ENCODE data around the gene ARRB2. TPM values are rescaled to one million over a fixed set of nuclear protein-coding genes. Genes with fewer than 3 reads are reported as not detected.
"Not testable (repeated sequence)": the region's sequence is repeated elsewhere in the genome, so short reads cannot be mapped to it uniquely, and the experiment has no call there.

ARRB2 gene
- total RNA-seq = 28.3 TPM
- long read RNA-seq, transcript ARRB2-216 (14 exons, 1,348 nt) = minor isoform, 5 of 16 reads
- long read RNA-seq, transcript ARRB2-201 (15 exons, 1,895 nt) = major isoform, 6 of 16 reads
- long read RNA-seq, partial matches to known transcripts = 2 of 16 reads
- long read RNA-seq, other reads (novel, unspliced or antisense) = 3 of 16 reads

GRCh38 chr17:4709794-4710692 lies at the start of gene ARRB2:
TSS of gene ARRB2 (plus strand) at chr17:4710632. CDS start at chr17:4710722, 90 bp downstream.
- DNase-seq (ENCODE audit: missing footprints) = peak; percentile 100
- ATAC-seq = peak; percentile 97
- intact Hi-C loops (cut with DNase I) = loop anchor here (1.0 to 10.0 kb wide), 3 partner anchors 21 to 175 kb away; partner anchors contain the start of gene MED11

GRCh38 chr17:4663711-4664110 lies 46.7 kb upstream of the ARRB2 start:
- no peak for DNase-seq (ENCODE audit: missing footprints)
- intact Hi-C loops (cut with DNase I) = no loop called here
- ATAC-seq = no peak

- intact Hi-C loops (cut with DNase I) = no loop called here
- ATAC-seq (no peak), DNase-seq (ENCODE audit: missing footprints) (no peak)
These were observed 46.2 kb upstream of the ARRB2 start for GRCh38 chr17:4664230-4664629.

- DNase-seq (ENCODE audit: missing footprints) = no peak
- ATAC-seq = no peak
- intact Hi-C loops (cut with DNase I) = no loop called here
These were observed 45.4 kb upstream of the ARRB2 start for GRCh38 chr17:4665027-4665426.

- DNase-seq (ENCODE audit: missing footprints) (no peak), ATAC-seq (no peak)
- intact Hi-C loops (cut with DNase I) = no loop called here
These were observed 44.1 kb upstream of the ARRB2 start for GRCh38 chr17:4666296-4666695.

DNA sequence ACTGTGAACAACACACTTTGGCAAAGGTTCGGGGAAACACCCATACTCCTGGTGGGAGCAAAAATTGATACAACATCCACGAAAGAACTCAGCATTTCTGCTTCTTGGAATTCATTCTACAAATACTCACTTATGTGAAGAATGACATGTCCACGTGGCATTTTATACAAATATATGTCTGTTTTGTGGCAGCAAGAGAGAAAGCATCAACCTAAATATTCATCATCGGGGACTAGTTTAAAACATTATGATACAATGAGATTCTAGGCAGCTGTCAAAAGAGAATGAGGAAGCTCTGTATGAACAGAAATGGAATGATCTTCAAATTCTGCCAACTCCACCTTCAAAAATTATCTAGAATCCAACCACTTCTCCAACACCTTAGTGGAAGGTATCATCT lies 43.3 kb upstream of the ARRB2 start:
- intact Hi-C loops (cut with DNase I) = no loop called here
- ATAC-seq = no peak
- no peak for DNase-seq (ENCODE audit: missing footprints)

GRCh38 chr17:4672055-4672630 lies 38.3 kb upstream of the ARRB2 start:
- no peak for ATAC-seq
- no peak for DNase-seq (ENCODE audit: missing footprints)
- intact Hi-C loops (cut with DNase I) = no loop called here

DNA sequence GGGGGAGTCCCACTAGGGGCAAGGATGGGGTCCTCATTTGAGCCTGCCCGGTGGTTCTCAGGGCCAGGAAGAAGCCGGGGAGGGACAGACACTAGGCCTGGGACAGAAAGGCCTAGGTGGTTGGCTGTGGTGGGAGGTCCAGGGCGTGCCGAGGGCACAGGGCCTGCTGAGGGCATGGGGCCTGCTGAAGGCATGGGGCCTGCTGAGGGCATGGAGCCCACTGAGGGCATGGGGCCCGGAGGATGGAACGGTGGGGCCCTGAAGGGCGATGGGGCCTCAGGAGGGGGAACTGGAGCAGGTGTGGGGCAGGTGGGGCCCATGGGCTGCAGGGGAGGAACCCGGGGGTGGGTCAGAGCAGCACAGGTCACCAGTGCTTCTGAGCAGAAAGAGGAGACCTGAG lies 37.7 kb upstream of the ARRB2 start:
- intact Hi-C loops (cut with DNase I) = no loop called here
- DNase-seq (ENCODE audit: missing footprints) = no peak
- ATAC-seq = no peak

DNA sequence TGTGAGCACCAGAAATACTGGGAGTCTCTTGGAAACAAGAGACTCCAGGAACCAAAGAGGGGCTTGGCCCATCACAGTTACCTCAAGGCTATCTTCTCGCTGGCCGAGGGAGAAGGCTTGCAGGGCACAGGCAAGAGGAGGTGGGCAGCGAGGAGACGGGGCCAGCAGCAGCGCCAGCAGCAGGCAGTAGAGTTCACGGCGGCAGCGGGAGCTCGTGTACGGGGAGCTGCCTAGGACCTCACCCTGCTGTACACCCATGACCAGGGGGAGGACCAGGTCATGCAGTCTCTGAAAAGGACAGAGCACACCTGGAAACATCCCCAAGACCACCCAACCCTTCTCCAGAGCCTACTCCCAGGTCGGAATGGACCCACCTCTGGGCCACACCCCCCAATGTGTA lies 37.3 kb upstream of the ARRB2 start:
- ATAC-seq (no peak), DNase-seq (ENCODE audit: missing footprints) (no peak)
- intact Hi-C loops (cut with DNase I) = no loop called here

- ATAC-seq (no peak), DNase-seq (ENCODE audit: missing footprints) (no peak)
- intact Hi-C loops (cut with DNase I) = no loop called here
These were observed 36.3 kb upstream of the ARRB2 start for GRCh38 chr17:4673986-4674684.

- intact Hi-C loops (cut with DNase I) = no loop called here
- DNase-seq (ENCODE audit: missing footprints) = no peak
- no peak for ATAC-seq
These were observed 35.8 kb upstream of the ARRB2 start for GRCh38 chr17:4674685-4674998.

- no peak for ATAC-seq
- DNase-seq (ENCODE audit: missing footprints) = no peak
- intact Hi-C loops (cut with DNase I) = no loop called here
These were observed 34.6 kb upstream of the ARRB2 start for GRCh38 chr17:4675791-4676190.

DNA sequence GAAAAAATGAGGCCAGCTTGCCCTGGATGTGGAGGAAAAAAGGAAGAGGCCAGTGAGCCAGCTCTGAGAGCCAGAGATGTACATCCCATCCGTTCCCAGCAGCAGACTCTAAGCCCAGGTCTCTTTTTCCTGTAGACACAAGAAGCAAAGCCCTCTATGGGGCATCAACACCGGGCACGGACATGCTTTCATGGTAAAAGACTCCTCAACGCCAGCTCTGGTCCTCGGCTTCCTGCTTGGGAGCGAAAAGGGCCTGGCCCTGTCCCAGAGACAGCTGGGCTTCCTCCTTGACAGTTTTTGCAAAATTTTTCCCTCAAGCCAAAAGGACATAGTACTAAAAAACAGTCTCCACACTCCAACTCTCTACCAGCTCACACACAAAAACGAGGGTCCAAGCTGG lies 33.6 kb upstream of the ARRB2 start:
- intact Hi-C loops (cut with DNase I) = no loop called here
- DNase-seq (ENCODE audit: missing footprints) (no peak), ATAC-seq (no peak)

GRCh38 chr17:4678448-4679026 lies 31.9 kb upstream of the ARRB2 start:
- DNase-seq (ENCODE audit: missing footprints) (no peak), ATAC-seq (no peak)
- intact Hi-C loops (cut with DNase I) = no loop called here

GRCh38 chr17:4679658-4680057 lies 30.8 kb upstream of the ARRB2 start:
- intact Hi-C loops (cut with DNase I) = no loop called here
- ATAC-seq (no peak), DNase-seq (ENCODE audit: missing footprints) (no peak)

DNA sequence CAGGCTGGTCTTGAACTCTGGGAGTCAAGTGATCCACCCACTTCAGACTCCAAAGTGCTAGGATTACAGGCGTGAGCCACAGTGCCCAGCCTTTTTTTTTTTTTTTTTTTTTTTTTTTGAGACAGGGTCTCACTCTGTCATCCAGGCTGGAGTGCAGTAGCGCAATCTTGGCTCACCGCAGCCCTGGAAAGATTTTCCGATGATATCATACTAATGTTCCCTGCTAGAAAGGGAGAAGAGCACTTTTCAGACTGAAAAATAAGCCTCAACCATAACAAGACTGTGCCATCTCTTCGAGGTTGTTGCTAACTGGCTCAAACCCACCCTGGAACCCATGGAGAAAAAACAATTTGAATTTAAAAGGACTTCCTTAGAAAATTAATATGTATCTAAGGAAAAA lies 26.7 kb upstream of the ARRB2 start:
- DNase-seq (ENCODE audit: missing footprints); intact Hi-C loops (cut with DNase I): not testable (repeated sequence)
- ATAC-seq = peak; percentile 86

DNA sequence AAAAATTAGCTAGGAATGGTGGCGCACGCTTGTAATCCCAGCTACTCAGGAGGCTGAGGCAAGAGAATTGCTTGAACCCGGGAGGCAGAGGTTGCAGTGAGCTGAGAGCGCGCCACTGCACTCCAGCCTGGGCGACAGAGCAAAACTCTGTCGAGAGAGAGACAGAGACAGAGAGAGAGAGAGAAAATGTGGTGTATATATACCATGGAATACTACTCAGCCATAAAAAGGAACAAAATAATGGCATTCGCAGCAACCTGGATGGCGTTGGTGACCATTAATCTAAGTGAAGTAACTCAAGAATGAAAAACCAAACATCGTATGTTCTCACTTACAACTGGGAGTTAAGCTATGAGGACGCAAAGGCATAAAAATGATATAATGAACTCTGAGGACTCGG lies 20.6 kb upstream of the ARRB2 start:
- ATAC-seq; DNase-seq (ENCODE audit: missing footprints); intact Hi-C loops (cut with DNase I): not testable (repeated sequence)

- DNase-seq (ENCODE audit: missing footprints) = no peak
- no peak for ATAC-seq
- intact Hi-C loops (cut with DNase I) = no loop called here
These were observed 19.7 kb upstream of the ARRB2 start for GRCh38 chr17:4690745-4691144.

DNA sequence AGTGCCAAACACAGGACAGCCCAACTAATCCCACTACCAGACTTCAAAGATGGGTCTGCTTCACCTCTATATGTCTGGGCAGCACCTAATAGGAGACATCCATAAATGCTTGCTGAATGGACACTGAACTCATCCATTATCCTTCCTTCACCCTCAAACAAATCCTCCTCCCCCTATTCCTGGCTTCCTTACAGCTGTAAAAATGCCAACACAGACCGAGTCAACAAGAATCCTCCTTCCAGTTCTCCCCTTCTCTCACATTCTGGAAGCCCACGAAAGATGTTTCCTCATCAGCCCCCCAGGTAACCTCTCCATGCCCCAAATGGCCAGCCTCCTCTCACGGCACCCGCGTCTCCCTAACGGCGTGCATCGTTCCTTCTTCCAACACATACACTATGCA lies 18.7 kb upstream of the ARRB2 start:
- no peak for ATAC-seq
- intact Hi-C loops (cut with DNase I) = no loop called here

More for the DNA sequence above, 18.7 kb upstream of the ARRB2 start:
- DNase-seq (ENCODE audit: missing footprints) = no peak

All from Right ventricle myocardium inferior (tissue), 1 donor.